ENCODE data around the gene TBC1D20. TPM values are rescaled to one million over a fixed set of nuclear protein-coding genes. Genes with fewer than 3 reads are reported as not detected.

The TBC1D20 gene
- total RNA-seq, 1 experiment from 2014 or later, result 24.2 TPM

GRCh38 chr20:432677-433299 lies 29.5 kb downstream of the TBC1D20 start:
- BruUV-seq (replicated peaks), result no TSS peak
- no peak for DNase-seq
- no peak overlapping the region for H3K4me3 ChIP-seq (ENCODE audit: low read length)
- H3F3A ChIP-seq (ENCODE audit: low read length, unreplicated experiment), result peaks cover 3% of the 10 kb centered on the region
- TF ChIP-seq EZH2phosphoT487 (IDR thresholded peaks at IDR 0.05; ENCODE audit: borderline replicate concordance, low read length) (no peak), CTCF (conservative IDR thresholded peaks at IDR 0.05; ENCODE audit: low read depth, low read length) (no peak), EZH2 (IDR thresholded peaks at IDR 0.05; ENCODE audit: low read length, unreplicated experiment) (no peak)
- CTCF ChIA-PET, result no interaction called here
- intact Hi-C loops (cut with micrococcal nuclease), result no loop called here
- H4K20me1 ChIP-seq (ENCODE audit: low read length), result no peaks in the 10 kb centered on the region
- no peaks in the 10 kb centered on the region for H3K4me1 ChIP-seq (ENCODE audit: insufficient read depth, low read length)
- no peaks in the 10 kb centered on the region for H3K79me2 ChIP-seq (ENCODE audit: low read length)
- H2AFZ ChIP-seq (ENCODE audit: low read length), result no peak overlapping the region
- H3K9me2 ChIP-seq (replicated peaks; ENCODE audit: low read length), result no peaks in the 10 kb centered on the region
- POLR2A ChIA-PET (ENCODE audit: unreplicated experiment), result no interaction called here
- H3K36me3 ChIP-seq (ENCODE audit: low read depth, low read length), result peaks cover 17% of the 10 kb centered on the region; the same call in 1 of the 2 replicates
- ATAC-seq, result no peak; the same call in 1 of the 2 replicates
- no peak overlapping the region for H3K9ac ChIP-seq (ENCODE audit: low read length)
- H3K9me3 ChIP-seq (ENCODE audit: low read length), result no peaks in the 10 kb centered on the region
- no peaks in the 10 kb centered on the region for H3K27me3 ChIP-seq (ENCODE audit: low read length)
- H3K4me2 ChIP-seq (ENCODE audit: low read length), result no peak overlapping the region
- H3K27ac ChIP-seq (ENCODE audit: low read length), result no peak overlapping the region

GRCh38 chr20:432208-432607 lies 30.1 kb downstream of the TBC1D20 start:
- no peak overlapping the region for H3K4me3 ChIP-seq (ENCODE audit: low read length)
- H3K9me3 ChIP-seq (ENCODE audit: low read length), result no peaks in the 10 kb centered on the region
- H3F3A ChIP-seq (ENCODE audit: low read length, unreplicated experiment), result peaks cover 3% of the 10 kb centered on the region
- no peak for TF ChIP-seq EZH2phosphoT487 (IDR thresholded peaks at IDR 0.05; ENCODE audit: borderline replicate concordance, low read length)
- TF ChIP-seq EZH2 (IDR thresholded peaks at IDR 0.05; ENCODE audit: low read length, unreplicated experiment), result no peak
- no peak for TF ChIP-seq CTCF (conservative IDR thresholded peaks at IDR 0.05; ENCODE audit: low read depth, low read length)
- H3K4me2 ChIP-seq (ENCODE audit: low read length), result no peak overlapping the region
- DNase-seq, result no peak
- intact Hi-C loops (cut with micrococcal nuclease), result no loop called here
- peaks cover 17% of the 10 kb centered on the region for H3K36me3 ChIP-seq (ENCODE audit: low read depth, low read length)
- ChIA-PET POLR2A (ENCODE audit: unreplicated experiment) (no interaction called here), CTCF (no interaction called here)
- no peak overlapping the region for H3K27ac ChIP-seq (ENCODE audit: low read length)
- no TSS peak for BruUV-seq (replicated peaks)
- H3K9ac ChIP-seq (ENCODE audit: low read length), result no peak overlapping the region
- no peak for ATAC-seq
- H3K9me2 ChIP-seq (replicated peaks; ENCODE audit: low read length), result no peaks in the 10 kb centered on the region
- no peaks in the 10 kb centered on the region for H4K20me1 ChIP-seq (ENCODE audit: low read length)
- H3K27me3 ChIP-seq (ENCODE audit: low read length), result no peaks in the 10 kb centered on the region
- H2AFZ ChIP-seq (ENCODE audit: low read length), result no peak overlapping the region
- H3K4me1 ChIP-seq (ENCODE audit: insufficient read depth, low read length), result no peaks in the 10 kb centered on the region
- no peaks in the 10 kb centered on the region for H3K79me2 ChIP-seq (ENCODE audit: low read length)
